HUES6 (cell line): ENCODE results near the gene ATP8B2.
A peak's percentile ranks its signal among the peaks of the same experiment; 100 is the strongest.
"Not testable (repeated sequence)": the region's sequence is repeated elsewhere in the genome, so short reads cannot be mapped to it uniquely, and the experiment has no call there.

Experiments
- H3K27ac ChIP-seq: 2 replicates; pipeline ENCODE4 v1.7.0; 2013; ENCODE audit warnings: low read depth, mild to moderate bottlenecking, low read length, inconsistent platforms
- H3K27me3 ChIP-seq: 2 replicates; pipeline ENCODE4 v1.6.1; 2013; ENCODE audit warnings: low read length; ENCODE audit not compliant: control insufficient read depth, insufficient read depth
- H3K36me3 ChIP-seq: 2 replicates; pipeline ENCODE4 v1.6.1; 2013; ENCODE audit warnings: low read length; ENCODE audit not compliant: control insufficient read depth, insufficient read depth
- H3K4me1 ChIP-seq: 2 replicates; pipeline ENCODE4 v1.6.1; 2013; ENCODE audit warnings: low read length; ENCODE audit not compliant: control insufficient read depth, insufficient read depth
- H3K4me3 ChIP-seq: 2 replicates; pipeline ENCODE4 v1.5.1; 2013; ENCODE audit warnings: low read depth, low read length
- H3K9ac ChIP-seq: one replicate; pipeline ENCODE4 v1.6.1; 2013; ENCODE audit warnings: mild to moderate bottlenecking, low read length
- H3K9me3 ChIP-seq: 2 replicates; pipeline ENCODE4 v1.6.1; 2013; ENCODE audit warnings: low read depth, low read length; ENCODE audit not compliant: control insufficient read depth, insufficient read depth

ATP8B2 gene

GRCh38 chr1:154324669-154325582 lies at the start of gene ATP8B2:
ATP8B2 (plus strand) TSS chr1:154325525; CDS start chr1:154328142, 2,617 bp downstream.
- Histone ChIP-seq H3K9me3 (no peaks in the 10 kb centered on the region), H3K4me3 (peak within 1 kb of the TSS; percentile 96), H3K27ac (peak within 1 kb of the TSS; percentile 7; the same call in 1 of the 2 replicates), H3K27me3 (peaks cover 19% of the 10 kb centered on the region; the same call in 1 of the 2 replicates), H3K4me1 (peaks cover 29% of the 10 kb centered on the region), H3K36me3 (no peaks in the 10 kb centered on the region; the same call in 1 of the 2 replicates), H3K9ac (peak within 1 kb of the TSS; percentile 84)

GRCh38 chr1:154276797-154277196 lies 48.5 kb upstream of the ATP8B2 start:
- no peak overlapping the region for H3K4me3 ChIP-seq
- H3K36me3 ChIP-seq: peaks cover 20% of the 10 kb centered on the region
- H3K27me3 ChIP-seq: no peaks in the 10 kb centered on the region
- H3K9me3 ChIP-seq: no peaks in the 10 kb centered on the region
- no peak overlapping the region for H3K27ac ChIP-seq
- no peak overlapping the region for H3K9ac ChIP-seq
- peaks cover 4% of the 10 kb centered on the region; the same call in 1 of the 2 replicates for H3K4me1 ChIP-seq

- not testable (repeated sequence) for H3K4me3 ChIP-seq, H3K36me3 ChIP-seq, H3K4me1 ChIP-seq, H3K9me3 ChIP-seq, H3K27me3 ChIP-seq, H3K27ac ChIP-seq, H3K9ac ChIP-seq
Measured at GRCh38 chr1:154287591-154287990, 37.7 kb upstream of the ATP8B2 start.

- peaks cover 5% of the 10 kb centered on the region; the same call in 1 of the 2 replicates for H3K9me3 ChIP-seq
- H3K27ac ChIP-seq: no peak overlapping the region
- H3K4me3 ChIP-seq: no peak overlapping the region
- H3K9ac ChIP-seq: no peak overlapping the region
- H3K36me3 ChIP-seq: no peaks in the 10 kb centered on the region
- no peaks in the 10 kb centered on the region for H3K27me3 ChIP-seq
- no peaks in the 10 kb centered on the region for H3K4me1 ChIP-seq
Measured at GRCh38 chr1:154288661-154289060, 36.7 kb upstream of the ATP8B2 start.

- H3K9ac ChIP-seq: no peak overlapping the region
- H3K27ac ChIP-seq: no peak overlapping the region
- H3K9me3 ChIP-seq: peaks cover 21% of the 10 kb centered on the region
- H3K27me3 ChIP-seq: no peaks in the 10 kb centered on the region
- no peak overlapping the region for H3K4me3 ChIP-seq
- H3K4me1 ChIP-seq: no peaks in the 10 kb centered on the region
- H3K36me3 ChIP-seq: no peaks in the 10 kb centered on the region
Measured at GRCh38 chr1:154290921-154291320, 34.4 kb upstream of the ATP8B2 start.

GRCh38 chr1:154295408-154296235 lies 29.7 kb upstream of the ATP8B2 start:
- Histone ChIP-seq H3K27ac (no peak overlapping the region), H3K9ac (no peak overlapping the region), H3K36me3 (no peaks in the 10 kb centered on the region), H3K9me3 (peaks cover 18% of the 10 kb centered on the region), H3K4me3 (no peak overlapping the region), H3K4me1 (no peaks in the 10 kb centered on the region), H3K27me3 (no peaks in the 10 kb centered on the region)

- no peak overlapping the region for H3K4me3 ChIP-seq
- no peaks in the 10 kb centered on the region for H3K36me3 ChIP-seq
- no peak overlapping the region for H3K27ac ChIP-seq
- no peak overlapping the region for H3K9ac ChIP-seq
- H3K27me3 ChIP-seq: no peaks in the 10 kb centered on the region
- no peaks in the 10 kb centered on the region for H3K4me1 ChIP-seq
- H3K9me3 ChIP-seq: no peaks in the 10 kb centered on the region
Measured at GRCh38 chr1:154301582-154301981, 23.7 kb upstream of the ATP8B2 start.

GRCh38 chr1:154304664-154305337 lies 20.5 kb upstream of the ATP8B2 start:
- Histone ChIP-seq H3K4me3 (no peak overlapping the region), H3K27ac (no peak overlapping the region), H3K9ac (no peak overlapping the region), H3K4me1 (no peaks in the 10 kb centered on the region), H3K27me3 (no peaks in the 10 kb centered on the region), H3K9me3 (no peaks in the 10 kb centered on the region; the same call in 1 of the 2 replicates), H3K36me3 (no peaks in the 10 kb centered on the region)

GRCh38 chr1:154306151-154306550 lies 19.2 kb upstream of the ATP8B2 start:
- H3K27me3 ChIP-seq: no peaks in the 10 kb centered on the region
- H3K9ac ChIP-seq: no peak overlapping the region
- H3K36me3 ChIP-seq: no peaks in the 10 kb centered on the region
- H3K4me1 ChIP-seq: no peaks in the 10 kb centered on the region
- no peaks in the 10 kb centered on the region; the same call in 1 of the 2 replicates for H3K9me3 ChIP-seq
- no peak overlapping the region for H3K4me3 ChIP-seq
- H3K27ac ChIP-seq: no peak overlapping the region

- not testable (repeated sequence) for H3K27ac ChIP-seq, H3K36me3 ChIP-seq, H3K9ac ChIP-seq, H3K27me3 ChIP-seq, H3K4me3 ChIP-seq, H3K4me1 ChIP-seq, H3K9me3 ChIP-seq
Measured at GRCh38 chr1:154307670-154308270, 17.6 kb upstream of the ATP8B2 start.
